SK-N-SH (cell line): ENCODE results near the gene ULBP1. TPM values are rescaled to one million over a fixed set of nuclear protein-coding genes. Genes with fewer than 3 reads are reported as not detected.

Experiments
- CTCF ChIA-PET: fragments of 300-600, 350-600 bp; formaldehyde crosslinking; extraction: SDS; loops from one replicate; lab custom pipeline; 2021; lab: Yijun Ruan, JAX
- POLR2A ChIA-PET: fragments of 350-600 bp; sonication (Branson Sonifier 250); formaldehyde crosslinking; extraction: SDS; loops from one replicate; lab custom pipeline; 2020; ENCODE audit warnings: antibody characterized with exemption, inconsistent platforms; lab: Yijun Ruan, JAX
- DNase-seq: peaks from one replicate; pipeline ENCODE4 v3.0.0; 2012
- H2AFZ ChIP-seq: fragments of 200-600 bp; sonication (generic); 2 replicates; pipeline ENCODE4 v1.8.1; 2016; ENCODE audit warnings: antibody characterized with exemption, mild to moderate bottlenecking, low read depth
- H3F3A ChIP-seq: fragments of 200-600 bp; sonication (generic); replicated peaks from 2 replicates; pipeline ENCODE3; 2016; ENCODE audit warnings: antibody characterized with exemption, mild to moderate bottlenecking; ENCODE audit not compliant: insufficient read depth
- H3K27ac ChIP-seq, 2 experiments: fragments of 200-500 bp in 1 of 2; fragments of 200-600 bp in 1 of 2; sonication (Bioruptor generic) in 1 of 2; sonication (generic), shearing (Covaris generic) in 1 of 2; 2 replicates each; pipeline versions ENCODE4 v1.5.1 to v1.6.1; 2014 to 2016; ENCODE audit warnings: low read depth in 2 of 2, inconsistent platforms in 1 of 2, low read length in 1 of 2, mild to moderate bottlenecking in 1 of 2, mixed read lengths in 1 of 2
- H3K27me3 ChIP-seq: fragments of 200-600 bp; sonication (generic), shearing (Covaris generic); 2 replicates; pipeline ENCODE4 v1.6.1; 2016; ENCODE audit warnings: mixed run types; ENCODE audit not compliant: insufficient read depth
- H3K36me3 ChIP-seq, 2 experiments: fragments of 200-500 bp in 1 of 2; fragments of 200-600 bp in 1 of 2; sonication (Bioruptor generic) in 1 of 2; sonication (generic) in 1 of 2; replicated peaks in 1 of 2; 2 replicates each; pipeline versions ENCODE3 to v1.5.1; 2014 to 2016; ENCODE audit warnings: low read length in 1 of 2, mild to moderate bottlenecking in 1 of 2; ENCODE audit not compliant: insufficient read depth in 2 of 2, control insufficient read depth in 1 of 2
- H3K4me1 ChIP-seq, 2 experiments: fragments of 200-500 bp in 1 of 2; fragments of 200-600 bp in 1 of 2; sonication (Bioruptor generic) in 1 of 2; sonication (generic), shearing (Covaris generic) in 1 of 2; 2 replicates each; pipeline versions ENCODE4 v1.5.1 to v1.6.1; 2014 to 2016; ENCODE audit warnings: low read depth in 1 of 2, low read length in 1 of 2, mixed run types in 1 of 2; ENCODE audit not compliant: insufficient read depth in 2 of 2, control insufficient read depth in 1 of 2
- H3K4me2 ChIP-seq: fragments of 200-600 bp; sonication (generic), shearing (Covaris generic); 2 replicates; pipeline ENCODE4 v1.6.1; 2017; ENCODE audit warnings: mixed run types
- H3K4me3 ChIP-seq, 2 experiments: fragments of 200-500 bp in 1 of 2; fragments of 200-600 bp in 1 of 2; sonication (Bioruptor generic) in 1 of 2; sonication (generic), shearing (Covaris generic) in 1 of 2; 2 replicates each; pipeline versions ENCODE4 v1.5.1 to v1.8.1; 2014 to 2016; ENCODE audit warnings: low read depth in 2 of 2, inconsistent platforms in 1 of 2, low read length in 1 of 2, mild to moderate bottlenecking in 1 of 2, mixed read lengths in 1 of 2, moderate library complexity in 1 of 2
- H3K79me2 ChIP-seq: fragments of 200-600 bp; sonication (generic); 2 replicates; pipeline ENCODE4 v1.8.1; 2017; ENCODE audit warnings: mild to moderate bottlenecking; ENCODE audit not compliant: insufficient read depth
- H3K9ac ChIP-seq: fragments of 200-600 bp; sonication (generic); 2 replicates; pipeline ENCODE4 v1.6.1; 2017; ENCODE audit warnings: mixed run types
- H3K9me2 ChIP-seq: fragments of 200-600 bp; sonication (generic); 2 replicates; pipeline ENCODE4 v1.6.1; 2017; ENCODE audit warnings: mixed run types
- H3K9me3 ChIP-seq: fragments of 200-600 bp; sonication (generic); 2 replicates; pipeline ENCODE4 v1.6.1; 2017; ENCODE audit warnings: mixed run types, mild to moderate bottlenecking, moderate library complexity
- H4K20me1 ChIP-seq: fragments of 200-600 bp; sonication (generic); 2 replicates; pipeline ENCODE4 v1.6.1; 2017; ENCODE audit warnings: mild to moderate bottlenecking, mixed run types; ENCODE audit not compliant: insufficient read depth
- CTCF ChIP-seq: fragments of 200-600 bp; sonication (generic); IDR thresholded peaks from 2 replicates; pipeline ENCODE4 v1.6.1; 2017; ENCODE audit warnings: antibody characterized with exemption, mild to moderate bottlenecking, moderate library complexity
- EP300 ChIP-seq, 2 experiments: IDR thresholded peaks; 2 replicates each; pipeline versions ENCODE4 v1.4.0 to v1.6.1; 2012; ENCODE audit warnings: borderline replicate concordance in 1 of 2, low read depth in 1 of 2, low read length in 1 of 2
- EZH2phosphoT487 ChIP-seq: fragments of 200-600 bp; sonication (generic); IDR thresholded peaks from 2 replicates; pipeline ENCODE4 v1.6.1; 2017; ENCODE audit warnings: low read depth, mixed run types, mild to moderate bottlenecking, antibody characterized with exemption, moderate library complexity, borderline replicate concordance
- FOXJ3 ChIP-seq: sonication (generic); formaldehyde crosslinking; IDR thresholded peaks from 2 replicates; pipeline ENCODE4 v1.5.1; 2020; ENCODE audit warnings: mild to moderate bottlenecking, missing genetic modification reagents
- FOXM1 ChIP-seq: IDR thresholded peaks from 2 replicates; pipeline ENCODE4 v1.4.0; 2012; ENCODE audit warnings: low read depth, mild to moderate bottlenecking
- IRF3 ChIP-seq: fragments of 150-350 bp; IDR thresholded peaks from 2 replicates; pipeline ENCODE4 v1.6.1; 2016; ENCODE audit warnings: mild to moderate bottlenecking, low read depth, low read length
- JUND ChIP-seq: IDR thresholded peaks from 2 replicates; pipeline ENCODE4 v1.4.0; 2012
- NFIC ChIP-seq: IDR thresholded peaks from 2 replicates; pipeline ENCODE4 v1.4.0; 2012; ENCODE audit warnings: borderline replicate concordance
- PBX3 ChIP-seq: IDR thresholded peaks from 2 replicates; pipeline ENCODE4; 2012
- POLR2AphosphoS5 ChIP-seq: IDR thresholded peaks from 2 replicates; pipeline ENCODE4 v1.6.1; 2012; ENCODE audit warnings: low read depth, low read length
- RAD21 ChIP-seq: IDR thresholded peaks from 2 replicates; pipeline ENCODE4 v1.6.1; 2012; ENCODE audit warnings: mild to moderate bottlenecking, low read length
- REST ChIP-seq: IDR thresholded peaks from 2 replicates; pipeline ENCODE4 v1.6.1; 2012; ENCODE audit warnings: mild to moderate bottlenecking, low read depth, low read length, moderate library complexity
- RFX5 ChIP-seq: IDR thresholded peaks from 2 replicates; pipeline ENCODE4 v1.6.1; 2012; ENCODE audit warnings: mild to moderate bottlenecking, improper control_type of control experiment, low read length
- SMC3 ChIP-seq: IDR thresholded peaks from 2 replicates; pipeline ENCODE4 v1.6.1; 2012; ENCODE audit warnings: low read depth, low read length, improper control_type of control experiment
- TCF12 ChIP-seq: IDR thresholded peaks from 2 replicates; pipeline ENCODE4 v1.4.0; 2012
- USF2 ChIP-seq: fragments of 150-350 bp; IDR thresholded peaks from 2 replicates; pipeline ENCODE4 v1.6.1; 2017; ENCODE audit warnings: antibody characterized with exemption, low read length, low read depth, borderline replicate concordance
- YY1 ChIP-seq: IDR thresholded peaks from 2 replicates; pipeline ENCODE4 v1.4.0; 2012; ENCODE audit warnings: low read depth, mild to moderate bottlenecking
- ZBTB33 ChIP-seq: IDR thresholded peaks from 2 replicates; pipeline ENCODE4 v1.4.0; 2012; ENCODE audit warnings: low read depth, borderline replicate concordance
- WGBS: methylation state at CpG from one replicate; pipeline ENCODE4 v1.1.6; 2017; ENCODE audit warnings: low lambda C conversion rate; 5-methylcytosine and 5-hydroxymethylcytosine counted together
- polyA plus RNA-seq, 3 experiments: library from polyadenylated mRNA; depleted of rRNA; stranded (reverse); fragments of >200 nt; gene quantifications; 2 replicates each; pipeline ENCODE4 v1.2.3, GENCODE V29; 2012

Gene ULBP1
- polyA plus RNA-seq, 1 of the 3 experiments (the other 2 are of a cell fraction) = 0.02 TPM

- Histone ChIP-seq H2AFZ (no peak overlapping the region), H4K20me1 (no peaks in the 10 kb centered on the region), H3K4me3 (no peak overlapping the region), H3K9ac (no peak overlapping the region), H3K4me2 (no peak overlapping the region), H3K4me1 (peaks cover 0 to 9% of the 10 kb centered on the region in 2 experiments; a peak in 1 of 4 replicates), H3K9me2 (no peaks in the 10 kb centered on the region), H3F3A (no peaks in the 10 kb centered on the region), H3K27me3 (no peaks in the 10 kb centered on the region; the same call in 1 of the 2 replicates), H3K79me2 (no peaks in the 10 kb centered on the region), H3K9me3 (no peaks in the 10 kb centered on the region), H3K36me3 (no peaks in the 10 kb centered on the region), H3K27ac (no peak overlapping the region)
- 100% methylated on average over 8 of the region's 9 CpGs for WGBS
- ChIA-PET POLR2A (no interaction called here), CTCF (interaction anchor here (0.7 to 2.4 kb wide), 6 partner anchors 42 to 359 kb away, joined by 3 to 23 read pairs (median 6); partner anchors contain the start of genes GINM1 and LRP11)
- TF ChIP-seq REST (no peak), PBX3 (no peak), YY1 (no peak), NFIC (no peak), EP300 (IDR thresholded peaks at IDR 0.05; ENCODE audit: borderline replicate concordance in 1 of 2, low read depth in 1 of 2, low read length in 1 of 2) (no peak), RAD21 (no peak), FOXM1 (no peak), CTCF (no peak), IRF3 (no peak), ZBTB33 (no peak), TCF12 (no peak), FOXJ3 (no peak), RFX5 (no peak), EZH2phosphoT487 (no peak), POLR2AphosphoS5 (no peak), SMC3 (no peak), USF2 (no peak), JUND (no peak)
- DNase-seq = no peak
Measured at GRCh38 chr6:149924206-149924932, 39.4 kb upstream of the ULBP1 start.
